Measurements from ENCODE around the gene MRPS30.

- TF ChIP-seq, protein P1, sequence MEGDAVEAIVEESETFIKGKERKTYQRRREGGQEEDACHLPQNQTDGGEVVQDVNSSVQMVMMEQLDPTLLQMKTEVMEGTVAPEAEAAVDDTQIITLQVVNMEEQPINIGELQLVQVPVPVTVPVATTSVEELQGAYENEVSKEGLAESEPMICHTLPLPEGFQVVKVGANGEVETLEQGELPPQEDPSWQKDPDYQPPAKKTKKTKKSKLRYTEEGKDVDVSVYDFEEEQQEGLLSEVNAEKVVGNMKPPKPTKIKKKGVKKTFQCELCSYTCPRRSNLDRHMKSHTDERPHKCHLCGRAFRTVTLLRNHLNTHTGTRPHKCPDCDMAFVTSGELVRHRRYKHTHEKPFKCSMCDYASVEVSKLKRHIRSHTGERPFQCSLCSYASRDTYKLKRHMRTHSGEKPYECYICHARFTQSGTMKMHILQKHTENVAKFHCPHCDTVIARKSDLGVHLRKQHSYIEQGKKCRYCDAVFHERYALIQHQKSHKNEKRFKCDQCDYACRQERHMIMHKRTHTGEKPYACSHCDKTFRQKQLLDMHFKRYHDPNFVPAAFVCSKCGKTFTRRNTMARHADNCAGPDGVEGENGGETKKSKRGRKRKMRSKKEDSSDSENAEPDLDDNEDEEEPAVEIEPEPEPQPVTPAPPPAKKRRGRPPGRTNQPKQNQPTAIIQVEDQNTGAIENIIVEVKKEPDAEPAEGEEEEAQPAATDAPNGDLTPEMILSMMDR (conservative IDR thresholded peaks at IDR 0.05; ENCODE audit: low read length), result no peak
- no peak for TF ChIP-seq EZH2phosphoT487 (IDR thresholded peaks at IDR 0.05; ENCODE audit: borderline replicate concordance, low read depth, low read length)
Measured at GRCh38 chr5:44814761-44815160, 6.0 kb downstream of the MRPS30 start.
